ENCODE measurements around the gene PAQR8. TPM values are rescaled to one million over a fixed set of nuclear protein-coding genes. Genes with fewer than 3 reads are reported as not detected.
"Not testable (repeated sequence)": the region's sequence is repeated elsewhere in the genome, so short reads cannot be mapped to it uniquely, and the experiment has no call there.

The PAQR8 gene
- total RNA-seq, 2 experiments from 2014 or later: 25.7 to 26.4 TPM

DNA sequence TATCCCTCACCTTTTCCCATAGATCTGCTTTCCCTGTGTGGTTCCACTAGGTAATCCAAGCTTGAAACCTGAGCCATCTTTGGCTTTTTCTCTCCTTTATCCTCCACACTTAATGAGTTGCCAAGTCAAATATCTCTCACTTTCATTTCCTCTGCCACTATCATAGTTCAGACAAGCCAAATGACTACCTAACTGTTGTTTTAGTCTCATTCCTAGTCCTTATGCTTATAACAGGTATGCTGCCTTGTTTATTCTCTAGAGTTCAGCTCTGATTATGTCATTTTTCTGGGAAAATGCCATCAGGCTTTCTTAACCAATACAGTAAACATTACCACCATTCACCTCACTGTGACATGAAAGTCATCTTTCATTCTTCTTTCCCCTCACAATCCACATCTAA lies 64.7 kb downstream of the PAQR8 start:
- DNase-seq: no peak
- no peak for ATAC-seq (ENCODE audit: low read depth)
- Mint-ChIP-seq H3K27ac (no peak overlapping the region), H3K9me3 (no peaks in the 10 kb centered on the region), H3K27me3 (peaks cover 6% of the 10 kb centered on the region), H3K36me3 (no peaks in the 10 kb centered on the region), H3K4me1 (no peaks in the 10 kb centered on the region), H3K4me3 (no peak overlapping the region)
- POLR2A ChIA-PET: no interaction called here

DNA sequence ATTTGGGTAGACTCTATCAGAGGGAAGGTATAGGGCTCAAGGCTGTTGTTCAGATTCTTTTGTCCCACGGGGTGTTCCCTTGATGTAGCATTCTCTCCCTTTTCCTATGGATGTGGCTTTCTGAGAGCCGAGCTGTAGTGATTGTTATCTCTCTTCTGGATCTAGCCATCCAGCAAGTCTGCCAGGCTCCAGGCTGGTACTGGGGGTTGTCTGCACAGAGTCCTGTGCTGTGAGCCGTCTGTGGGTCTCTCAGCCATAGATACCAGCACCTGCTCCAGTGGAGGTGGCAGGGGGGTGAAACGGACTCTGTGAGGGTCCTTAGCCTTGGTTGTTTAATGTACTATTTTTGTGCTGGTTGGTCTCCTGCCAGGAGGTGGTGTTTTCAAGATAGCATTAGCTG lies 71.3 kb downstream of the PAQR8 start:
- H3K4me1 Mint-ChIP-seq; ATAC-seq (ENCODE audit: low read depth); POLR2A ChIA-PET; H3K9me3 Mint-ChIP-seq; H3K4me3 Mint-ChIP-seq; H3K27me3 Mint-ChIP-seq; H3K27ac Mint-ChIP-seq; DNase-seq; H3K36me3 Mint-ChIP-seq: not testable (repeated sequence)

GRCh38 chr6:52435345-52435744 lies 73.4 kb downstream of the PAQR8 start:
- H3K4me1 Mint-ChIP-seq: no peaks in the 10 kb centered on the region
- DNase-seq: no peak
- no peak for ATAC-seq (ENCODE audit: low read depth)
- POLR2A ChIA-PET: no interaction called here
- peaks cover 5% of the 10 kb centered on the region for H3K27me3 Mint-ChIP-seq
- H3K4me3 Mint-ChIP-seq: no peak overlapping the region
- no peaks in the 10 kb centered on the region for H3K9me3 Mint-ChIP-seq
- no peaks in the 10 kb centered on the region for H3K36me3 Mint-ChIP-seq
- H3K27ac Mint-ChIP-seq: no peak overlapping the region

- H3K36me3 Mint-ChIP-seq: peaks cover 1% of the 10 kb centered on the region
- peaks cover 2% of the 10 kb centered on the region for H3K9me3 Mint-ChIP-seq
- POLR2A ChIA-PET: no interaction called here
- DNase-seq: no peak
- ATAC-seq (ENCODE audit: low read depth): no peak
- no peaks in the 10 kb centered on the region for H3K27me3 Mint-ChIP-seq
- no peaks in the 10 kb centered on the region for H3K4me1 Mint-ChIP-seq
- no peak overlapping the region for H3K27ac Mint-ChIP-seq
- no peak overlapping the region for H3K4me3 Mint-ChIP-seq
These were observed 77.0 kb downstream of the PAQR8 start for GRCh38 chr6:52438926-52439325.

GRCh38 chr6:52454556-52454955 lies 92.6 kb downstream of the PAQR8 start:
- no peak overlapping the region for H3K4me3 Mint-ChIP-seq
- no peak for DNase-seq
- H3K27me3 Mint-ChIP-seq: no peaks in the 10 kb centered on the region
- H3K4me1 Mint-ChIP-seq: no peaks in the 10 kb centered on the region
- peaks cover 14% of the 10 kb centered on the region for H3K9me3 Mint-ChIP-seq
- no peak for ATAC-seq (ENCODE audit: low read depth)
- no peak overlapping the region for H3K27ac Mint-ChIP-seq
- peaks cover 8% of the 10 kb centered on the region for H3K36me3 Mint-ChIP-seq
- POLR2A ChIA-PET: no interaction called here

GRCh38 chr6:52457096-52457495 lies 95.1 kb downstream of the PAQR8 start:
- peaks cover 5% of the 10 kb centered on the region for H3K9me3 Mint-ChIP-seq
- DNase-seq: no peak
- POLR2A ChIA-PET: no interaction called here
- H3K4me3 Mint-ChIP-seq: no peak overlapping the region
- H3K27ac Mint-ChIP-seq: no peak overlapping the region
- no peaks in the 10 kb centered on the region for H3K36me3 Mint-ChIP-seq
- H3K27me3 Mint-ChIP-seq: peaks cover 3% of the 10 kb centered on the region
- no peak for ATAC-seq (ENCODE audit: low read depth)
- no peaks in the 10 kb centered on the region for H3K4me1 Mint-ChIP-seq

Other genes starting within 250 kb of the PAQR8 start
- not detected for gene IL17A, start 175.8 kb upstream of the PAQR8 start, total RNA-seq
- gene IL17F, start 117.7 kb upstream of the PAQR8 start, total RNA-seq: not detected
- 100 to 1,000 TPM; 180 to 182 TPM for gene MCM3, start 77.4 kb upstream of the PAQR8 start, total RNA-seq
- gene EFHC1, start 58.2 kb downstream of the PAQR8 start, total RNA-seq: 1 to 10 TPM; 4.2 to 5.1 TPM
- 1 to 10 TPM; 4.8 to 5.0 TPM for gene TRAM2, start 214.9 kb downstream of the PAQR8 start, total RNA-seq

All from activated naive CD8-positive, alpha-beta T cell treated with anti-CD3 and anti-CD28 coated beads, Interleukin-2, amount 10 ng/mL, durations not matched to agents 7 days and 5 days (primary cell).